Endothelial cell of umbilical vein (primary cell): Measurements from ENCODE around the gene INPP4B. TPM values are rescaled to one million over a fixed set of nuclear protein-coding genes. Genes with fewer than 3 reads are reported as not detected.
A peak's percentile ranks its signal among the peaks of the same experiment; 100 is the strongest.

Experiments used
- BruUV-seq: library from RNA; stranded (reverse); fragments of 400-500 nt; replicated peaks from 2 replicates; lab custom pipeline; 2021; lab: Mats Ljungman, UMichigan
- CTCF ChIA-PET: fragments of 300-600, 350-600 bp; sonication (Branson Sonifier 250); formaldehyde crosslinking; loops from one replicate; lab custom pipeline; 2021; ENCODE audit warnings: antibody characterized with exemption, inconsistent platforms; lab: Charles Lee
- POLR2A ChIA-PET: fragments of 300-600, 350-600 bp; sonication (Branson Sonifier 250); formaldehyde crosslinking; loops from one replicate; lab custom pipeline; 2021; ENCODE audit warnings: antibody characterized with exemption, inconsistent platforms; lab: Charles Lee
- DNase-seq: peaks from one replicate; pipeline ENCODE4 v3.0.0-alpha.2; 2011; ENCODE audit warnings: low read depth, low spot score
- FAIRE-seq: peaks from 2 replicates; lab custom pipeline; 2011; peaks lifted over from hg19 to GRCh38; lab: Jason Lieb, UNC
- H2AFZ ChIP-seq: 2 replicates; pipeline ENCODE4 v1.6.0; 2012; ENCODE audit warnings: low read depth, low read length, control low read depth, inconsistent platforms
- H3K27ac ChIP-seq: 2 replicates; pipeline ENCODE4 v1.5.1; 2011; ENCODE audit warnings: low read depth, mild to moderate bottlenecking, control low read depth, low read length, moderate library complexity; ENCODE audit not compliant: insufficient read depth
- H3K27me3 ChIP-seq, 2 experiments: 2 replicates each; pipeline versions ENCODE4 v1.6.0 to v1.6.1; 2011; ENCODE audit warnings: low read length in 2 of 2, mixed read lengths in 1 of 2; ENCODE audit not compliant: control insufficient read depth in 2 of 2, insufficient read depth in 2 of 2
- H3K36me3 ChIP-seq, 2 experiments: 2 replicates in 1 of 2; 3 replicates in 1 of 2; pipeline ENCODE4 v1.5.1; 2011; ENCODE audit warnings: low read length in 2 of 2, mild to moderate bottlenecking in 1 of 2, moderate library complexity in 1 of 2; ENCODE audit not compliant: control insufficient read depth in 2 of 2, insufficient read depth in 2 of 2; ENCODE audit errors: extremely low read depth in 1 of 2
- H3K4me1 ChIP-seq: 3 replicates; pipeline ENCODE4 v1.5.1; 2011; ENCODE audit warnings: mild to moderate bottlenecking, low read length; ENCODE audit not compliant: control insufficient read depth, insufficient read depth; ENCODE audit errors: extremely low read depth
- H3K4me2 ChIP-seq: 2 replicates; pipeline ENCODE4 v1.6.1; 2011; ENCODE audit warnings: low read length, control low read depth, mixed read lengths; ENCODE audit not compliant: insufficient read depth
- H3K4me3 ChIP-seq, 3 experiments: fragments of 200-600 bp in 1 of 3; sonication (generic), shearing (Covaris generic) in 1 of 3; replicated peaks in 1 of 3; 2 replicates each; pipeline ENCODE4 v1.5.1; 2011 to 2016; ENCODE audit warnings: control low read depth in 3 of 3, low read length in 3 of 3, mild to moderate bottlenecking in 2 of 3, inconsistent platforms in 1 of 3, low read depth in 1 of 3, moderate library complexity in 1 of 3; ENCODE audit not compliant: insufficient read depth in 1 of 3
- H3K79me2 ChIP-seq: 2 replicates; pipeline ENCODE4 v1.6.0; 2012; ENCODE audit warnings: low read length, inconsistent platforms; ENCODE audit not compliant: control insufficient read depth, insufficient read depth
- H3K9ac ChIP-seq: replicated peaks from 2 replicates; pipeline ENCODE3; 2011; ENCODE audit warnings: low read length, control low read depth; ENCODE audit not compliant: insufficient read depth; ENCODE audit errors: extremely low read depth
- H3K9me1 ChIP-seq: replicated peaks from 3 replicates; pipeline ENCODE4 v1.6.0; 2011; ENCODE audit warnings: mild to moderate bottlenecking, low read length; ENCODE audit not compliant: control insufficient read depth, insufficient read depth; ENCODE audit errors: extremely low read depth
- H3K9me3 ChIP-seq: replicated peaks from 2 replicates; pipeline ENCODE4 v1.5.1; 2012; ENCODE audit warnings: low read length, inconsistent platforms; ENCODE audit not compliant: control insufficient read depth, insufficient read depth
- H4K20me1 ChIP-seq: replicated peaks from 2 replicates; pipeline ENCODE3; 2011; ENCODE audit warnings: mild to moderate bottlenecking, low read length; ENCODE audit not compliant: control insufficient read depth, insufficient read depth; ENCODE audit errors: extremely low read depth
- EZH2 ChIP-seq: IDR thresholded peaks from 2 replicates; pipeline ENCODE4 v1.6.1; 2012; ENCODE audit warnings: borderline replicate concordance, low read depth, mild to moderate bottlenecking, moderate library complexity, low read length, inconsistent platforms; ENCODE audit not compliant: severe bottlenecking
- FOS ChIP-seq: IDR thresholded peaks from 2 replicates; pipeline ENCODE4 v1.6.1; 2011; ENCODE audit warnings: mild to moderate bottlenecking, low read length, moderate library complexity, borderline replicate concordance; ENCODE audit not compliant: insufficient read depth
- GATA2 ChIP-seq: IDR thresholded peaks from 2 replicates; pipeline ENCODE4 v1.7.0; 2011; ENCODE audit warnings: low read depth, mild to moderate bottlenecking, moderate library complexity, mixed read lengths, low read length; ENCODE audit not compliant: insufficient read length, insufficient read depth
- JUN ChIP-seq: IDR thresholded peaks from 2 replicates; pipeline ENCODE4 v1.6.1; 2011; ENCODE audit warnings: borderline replicate concordance, low read depth; ENCODE audit not compliant: insufficient read length, insufficient read depth
- MAX ChIP-seq: IDR thresholded peaks from 2 replicates; pipeline ENCODE4 v1.6.1; 2011; ENCODE audit not compliant: insufficient read depth, insufficient read length
- MYC ChIP-seq: IDR thresholded peaks from one replicate; pipeline ENCODE4 v1.6.1; 2011; ENCODE audit warnings: mild to moderate bottlenecking, low read depth, low read length
- POLR2A ChIP-seq: IDR thresholded peaks from 2 replicates; pipeline ENCODE4 v1.6.1; 2012; ENCODE audit warnings: low read depth, mild to moderate bottlenecking, control low read depth, low read length
- POLR2AphosphoS5 ChIP-seq: IDR thresholded peaks from 2 replicates; pipeline ENCODE4 v1.6.1; 2012; ENCODE audit warnings: low read depth, mild to moderate bottlenecking, control low read depth, low read length, moderate library complexity; ENCODE audit not compliant: insufficient read depth
- dilution Hi-C: fragments of 300-500 bp; cut with MboI; formaldehyde crosslinking; loops from one replicate; pipeline ENCODE4 v1.15.0; 2019; ENCODE audit warnings: low sequenced_read_pairs; ENCODE audit not compliant: extremely low pct_ligation_motif_present
- intact Hi-C: fragments of 100-400 bp; cut with micrococcal nuclease; formaldehyde crosslinking; loops from one replicate; pipeline ENCODE4 v1.10.0; 2022
- polyA plus RNA-seq, 4 experiments: library from polyadenylated mRNA; depleted of rRNA in 3 of 4; stranded (reverse) in 3 of 4; unstranded in 1 of 4; fragments of >200 nt; gene quantifications; 2 replicates each; pipeline versions ENCODE4 v1.2.1 to v1.2.3, GENCODE V29; 2011 to 2012; ENCODE audit warnings: missing spikeins in 1 of 4
- total RNA-seq: library from RNA; stranded (reverse); gene quantifications from 2 replicates; pipeline ENCODE4 v1.2.3, GENCODE V29; 2021
- TF ChIP-seq, protein P1 (sequence below), 2 donors: IDR thresholded peaks; 1 replicate in 1 of 2; 2 replicates in 1 of 2; pipeline ENCODE4 v1.5.1; 2011; ENCODE audit warnings: low read length in 2 of 2, mild to moderate bottlenecking in 2 of 2, moderate library complexity in 2 of 2, control low read depth in 1 of 2, inconsistent platforms in 1 of 2, low read depth in 1 of 2; ENCODE audit not compliant: insufficient read depth in 1 of 2; ENCODE audit errors: extremely low read depth in 1 of 2

Gene INPP4B
- total and polyA plus RNA-seq, 2 donors (not counting 3 experiments of a cell fraction or from before 2014, with no cell fraction given), result 0.41 to 3.1 TPM

DNA sequence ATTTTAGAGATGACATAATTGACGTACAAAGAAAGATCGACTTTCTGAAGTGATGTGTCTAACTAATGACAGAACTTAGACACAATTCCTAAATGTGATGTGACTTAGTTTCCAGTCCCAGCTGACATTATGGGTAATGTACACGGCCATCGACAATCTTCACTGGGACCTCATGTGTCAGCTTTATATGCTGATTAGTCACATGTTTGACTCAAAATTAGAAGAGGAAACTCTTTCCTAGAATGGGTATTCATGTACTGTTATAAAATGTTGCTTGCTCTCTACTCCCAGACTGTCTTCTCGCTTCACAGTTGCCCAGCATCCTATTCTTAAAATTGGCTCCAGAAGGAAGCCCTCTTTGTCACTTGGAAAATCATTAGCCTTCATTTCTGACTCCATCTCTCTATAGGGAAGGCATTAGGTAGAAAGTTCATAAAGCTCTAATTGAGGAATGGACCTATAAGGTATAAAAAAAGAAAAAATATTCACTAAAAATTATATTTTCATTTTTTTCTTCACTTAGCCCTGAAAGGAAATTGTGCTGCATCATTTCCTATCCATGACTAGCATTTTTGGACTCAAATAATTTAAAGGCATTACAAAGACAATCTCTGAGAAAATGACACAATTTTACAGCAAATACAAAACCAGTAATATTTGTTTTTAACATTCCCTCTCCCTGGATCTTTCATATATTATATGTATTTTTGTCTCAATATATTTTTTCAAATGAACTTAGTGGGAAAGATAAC is 554.6 kb downstream of the INPP4B start:
- Histone ChIP-seq H3K4me3 (no peak overlapping the region), H3K36me3 (no peaks in the 10 kb centered on the region), H3K9me1 (no peaks in the 10 kb centered on the region), H3K4me2 (no peak overlapping the region), H4K20me1 (no peaks in the 10 kb centered on the region), H3K27ac (no peak overlapping the region), H3K27me3 (no peaks in the 10 kb centered on the region), H3K79me2 (no peaks in the 10 kb centered on the region), H2AFZ (no peak overlapping the region), H3K9me3 (no peaks in the 10 kb centered on the region), H3K9ac (no peak overlapping the region), H3K4me1 (no peaks in the 10 kb centered on the region)
- TF ChIP-seq MAX (no peak), FOS (peak; percentile 6)
- dilution Hi-C loops, result no loop called here
- ChIA-PET POLR2A (no interaction called here), CTCF (interaction anchor here (1.2 kb wide), 1 partner anchor 13 kb away, joined by 3 read pairs; no protein-coding TSS in a partner anchor)
- FAIRE-seq (no peak), DNase-seq (no peak)
- intact Hi-C loops, result no loop called here
- BruUV-seq, result no TSS peak

DNA sequence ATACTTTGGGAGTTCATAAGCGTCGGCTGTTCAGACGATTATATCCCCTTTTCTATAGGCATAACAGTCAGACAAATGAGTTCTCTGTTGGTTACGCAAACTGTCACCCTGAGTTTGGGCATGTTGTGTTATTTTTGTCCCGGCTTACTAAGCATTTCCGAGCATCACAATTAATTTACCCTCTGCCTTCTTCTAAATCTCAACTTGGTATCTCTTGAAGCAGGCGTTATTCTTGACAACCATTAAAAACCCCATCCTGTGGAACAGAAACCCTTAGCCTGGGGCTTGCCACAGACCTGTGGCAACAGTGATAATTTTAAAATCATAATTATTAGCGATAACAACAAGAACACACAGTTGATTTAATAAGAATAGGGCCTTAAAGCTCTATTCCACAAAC is 558.7 kb downstream of the INPP4B start:
- no TSS peak for BruUV-seq
- CTCF ChIA-PET, result interaction anchor here (1.4 kb wide), 1 partner anchor 22 kb away, joined by 4 read pairs; no protein-coding TSS in a partner anchor
- Histone ChIP-seq H3K9ac (no peak overlapping the region), H3K27me3 (no peaks in the 10 kb centered on the region), H3K27ac (no peak overlapping the region), H2AFZ (no peak overlapping the region), H3K36me3 (no peaks in the 10 kb centered on the region), H4K20me1 (no peaks in the 10 kb centered on the region), H3K4me2 (no peak overlapping the region), H3K9me1 (no peaks in the 10 kb centered on the region), H3K4me3 (no peak overlapping the region), H3K79me2 (no peaks in the 10 kb centered on the region), H3K4me1 (no peaks in the 10 kb centered on the region), H3K9me3 (no peaks in the 10 kb centered on the region)
- FAIRE-seq (no peak), DNase-seq (no peak)
- POLR2A ChIA-PET, result no interaction called here
- intact Hi-C loops, result no loop called here
- no peak for TF ChIP-seq JUN
- TF ChIP-seq, protein P1, sequence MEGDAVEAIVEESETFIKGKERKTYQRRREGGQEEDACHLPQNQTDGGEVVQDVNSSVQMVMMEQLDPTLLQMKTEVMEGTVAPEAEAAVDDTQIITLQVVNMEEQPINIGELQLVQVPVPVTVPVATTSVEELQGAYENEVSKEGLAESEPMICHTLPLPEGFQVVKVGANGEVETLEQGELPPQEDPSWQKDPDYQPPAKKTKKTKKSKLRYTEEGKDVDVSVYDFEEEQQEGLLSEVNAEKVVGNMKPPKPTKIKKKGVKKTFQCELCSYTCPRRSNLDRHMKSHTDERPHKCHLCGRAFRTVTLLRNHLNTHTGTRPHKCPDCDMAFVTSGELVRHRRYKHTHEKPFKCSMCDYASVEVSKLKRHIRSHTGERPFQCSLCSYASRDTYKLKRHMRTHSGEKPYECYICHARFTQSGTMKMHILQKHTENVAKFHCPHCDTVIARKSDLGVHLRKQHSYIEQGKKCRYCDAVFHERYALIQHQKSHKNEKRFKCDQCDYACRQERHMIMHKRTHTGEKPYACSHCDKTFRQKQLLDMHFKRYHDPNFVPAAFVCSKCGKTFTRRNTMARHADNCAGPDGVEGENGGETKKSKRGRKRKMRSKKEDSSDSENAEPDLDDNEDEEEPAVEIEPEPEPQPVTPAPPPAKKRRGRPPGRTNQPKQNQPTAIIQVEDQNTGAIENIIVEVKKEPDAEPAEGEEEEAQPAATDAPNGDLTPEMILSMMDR (IDR thresholded peaks at IDR 0.05; ENCODE audit: extremely low read depth in 1 of 2, insufficient read depth in 1 of 2, low read depth in 1 of 2, low read length in 2 of 2), result no peak
- no peak for TF ChIP-seq EZH2
- TF ChIP-seq MAX, result no peak
- TF ChIP-seq MYC, result no peak
- TF ChIP-seq GATA2, result no peak
- TF ChIP-seq FOS, result no peak
- TF ChIP-seq POLR2A, result no peak
- no peak for TF ChIP-seq POLR2AphosphoS5
- dilution Hi-C loops, result no loop called here
